ENCODE data around the gene RACGAP1. TPM values are rescaled to one million over a fixed set of nuclear protein-coding genes. Genes with fewer than 3 reads are reported as not detected.

RACGAP1 gene
- polyA plus RNA-seq, 3 donors, result 3.1 to 5.4 (median 3.6) TPM

- H3K36me3 ChIP-seq (replicated peaks in 1 of 2; ENCODE audit: control insufficient read depth in 1 of 2, insufficient read depth in 2 of 2, low read length in 2 of 2), result no peaks in the 10 kb centered on the region
- no peaks in the 10 kb centered on the region for H4K20me1 ChIP-seq (ENCODE audit: insufficient read depth, low read length)
- H3K27ac Mint-ChIP-seq, result no peak overlapping the region
- no peak overlapping the region for H3K4me2 ChIP-seq (replicated peaks; ENCODE audit: extremely low read depth, low read length, poor library complexity, severe bottlenecking)
- WGBS (ENCODE audit: insufficient coverage), result 62% methylated on average over 8 of the region's 13 CpGs
- peaks cover 0 to 13% (median 7%) of the 10 kb centered on the region in 7 donors for H3K9me3 Mint-ChIP-seq
- peaks cover 0 to 5% of the 10 kb centered on the region in 2 donors for H3K36me3 Mint-ChIP-seq
- H3K4me3 ChIP-seq (replicated peaks in 1 of 3; ENCODE audit: low read depth in 2 of 3, low read length in 3 of 3), result no peak overlapping the region
- H3K27ac ChIP-seq (ENCODE audit: low read depth in 1 of 2, low read length in 2 of 2), result no peak overlapping the region
- peaks cover 18% of the 10 kb centered on the region for H3K4me1 Mint-ChIP-seq
- peak overlapping the region in 1 of 2 donors; percentile 56 for H3K4me3 Mint-ChIP-seq
- peaks cover 18 to 75% of the 10 kb centered on the region in 2 donors for H3K27me3 ChIP-seq (ENCODE audit: control insufficient read depth in 2 of 2, insufficient read depth in 2 of 2, low read length in 2 of 2)
- peaks cover 19 to 33% of the 10 kb centered on the region in 2 donors for H3K4me1 ChIP-seq (ENCODE audit: control insufficient read depth in 1 of 2, insufficient read depth in 2 of 2, low read length in 2 of 2)
- H2AFZ ChIP-seq (ENCODE audit: insufficient read depth, low read depth, low read length, poor library complexity, severe bottlenecking), result no peak overlapping the region
- TF ChIP-seq CTCF (IDR thresholded peaks at IDR 0.05), result no peak
- DNase-seq, result no peak
- H3K79me2 ChIP-seq (ENCODE audit: insufficient read depth, low read length), result no peaks in the 10 kb centered on the region
- no peak overlapping the region for H3K9ac ChIP-seq (ENCODE audit: insufficient read depth, low read length, poor library complexity, severe bottlenecking)
- intact Hi-C loops (cut with micrococcal nuclease), result loop anchor here (5.0 to 10.0 kb wide), 2 partner anchors 92 to 210 kb away; partner anchors contain the start of gene ASIC1 (in 1 of the 2)
- peaks cover 62 to 74% (median 65%) of the 10 kb centered on the region in 3 donors for H3K27me3 Mint-ChIP-seq (ENCODE audit: low read depth in 3 of 3)
- H3K9me3 ChIP-seq (replicated peaks in 1 of 2; ENCODE audit: control insufficient read depth in 1 of 2, insufficient read depth in 1 of 2, low read length in 2 of 2), result peaks cover 0 to 11% of the 10 kb centered on the region in 2 donors
Measured at GRCh38 chr12:49964849-49965624, 60.3 kb downstream of the RACGAP1 start.

- no peak overlapping the region for H3K27ac ChIP-seq (ENCODE audit: low read depth in 1 of 2, low read length in 2 of 2)
- no peaks in the 10 kb centered on the region for H4K20me1 ChIP-seq (ENCODE audit: insufficient read depth, low read length)
- Mint-ChIP-seq H3K9me3 (peaks cover 0 to 13% (median 7%) of the 10 kb centered on the region in 7 donors), H3K27ac (no peak overlapping the region), H3K4me3 (peak overlapping the region in 1 of 2 donors; percentile 56), H3K36me3 (peaks cover 0 to 5% of the 10 kb centered on the region in 2 donors), H3K4me1 (peaks cover 18% of the 10 kb centered on the region), H3K27me3 (ENCODE audit: low read depth in 3 of 3) (peaks cover 71 to 82% (median 74%) of the 10 kb centered on the region in 3 donors)
- WGBS (ENCODE audit: insufficient coverage), result 85% methylated on average over 15 of the region's 17 CpGs
- no peaks in the 10 kb centered on the region for H3K36me3 ChIP-seq (replicated peaks in 1 of 2; ENCODE audit: control insufficient read depth in 1 of 2, insufficient read depth in 2 of 2, low read length in 2 of 2)
- intact Hi-C loops (cut with micrococcal nuclease), result loop anchor here in 1 of 2 donors (10.0 kb wide), 1 partner anchor 211 kb away; no protein-coding TSS in a partner anchor
- H3K4me1 ChIP-seq (ENCODE audit: control insufficient read depth in 1 of 2, insufficient read depth in 2 of 2, low read length in 2 of 2), result peaks cover 14 to 25% of the 10 kb centered on the region in 2 donors
- H3K9me3 ChIP-seq (replicated peaks in 1 of 2; ENCODE audit: control insufficient read depth in 1 of 2, insufficient read depth in 1 of 2, low read length in 2 of 2), result peaks cover 0 to 20% of the 10 kb centered on the region in 2 donors
- no peak overlapping the region for H3K9ac ChIP-seq (ENCODE audit: insufficient read depth, low read length, poor library complexity, severe bottlenecking)
- H3K4me2 ChIP-seq (replicated peaks; ENCODE audit: extremely low read depth, low read length, poor library complexity, severe bottlenecking), result no peak overlapping the region
- H3K4me3 ChIP-seq (replicated peaks in 1 of 3; ENCODE audit: low read depth in 2 of 3, low read length in 3 of 3), result no peak overlapping the region
- DNase-seq, result no peak
- H3K27me3 ChIP-seq (ENCODE audit: control insufficient read depth in 2 of 2, insufficient read depth in 2 of 2, low read length in 2 of 2), result peaks cover 27 to 83% of the 10 kb centered on the region in 2 donors
- no peak for TF ChIP-seq CTCF (IDR thresholded peaks at IDR 0.05)
- no peaks in the 10 kb centered on the region for H3K79me2 ChIP-seq (ENCODE audit: insufficient read depth, low read length)
- H2AFZ ChIP-seq (ENCODE audit: insufficient read depth, low read depth, low read length, poor library complexity, severe bottlenecking), result no peak overlapping the region
Measured at GRCh38 chr12:49963976-49964815, 61.1 kb downstream of the RACGAP1 start.

Measured in CD14-positive monocyte (primary cell).